H1 (cell line): ENCODE results near the gene SH3PXD2A. TPM values are rescaled to one million over a fixed set of nuclear protein-coding genes. Genes with fewer than 3 reads are reported as not detected.

Experiments
- CTCF ChIA-PET: fragments of 300-600 bp; sonication (Branson Sonifier 250); formaldehyde crosslinking; loops from one replicate; lab custom pipeline; 2021; ENCODE audit not compliant: partially characterized antibody; lab: Charles Lee
- POLR2A ChIA-PET: fragments of 300-600 bp; sonication (Branson Sonifier 250); formaldehyde crosslinking; loops from one replicate; lab custom pipeline; 2021; ENCODE audit warnings: inconsistent platforms; ENCODE audit not compliant: partially characterized antibody; lab: Charles Lee
- DNase-seq, 2 experiments: peaks; one replicate each; pipeline versions ENCODE4 v3.0.0 to v3.0.0-alpha.2; 2010 to 2022; ENCODE audit warnings: low spot score in 2 of 2, low read depth in 1 of 2, mixed read lengths in 1 of 2
- FAIRE-seq: peaks from 2 replicates; lab custom pipeline; 2011; peaks lifted over from hg19 to GRCh38; lab: Jason Lieb, UNC
- H2AFZ ChIP-seq: 2 replicates; pipeline ENCODE4 v1.8.1; 2012; ENCODE audit warnings: low read length, inconsistent platforms
- H2AK5ac ChIP-seq: 2 replicates; pipeline ENCODE4 v1.6.1; 2013; ENCODE audit warnings: low read depth, low read length
- H2BK120ac ChIP-seq: replicated peaks from 2 replicates; pipeline ENCODE3; 2013; ENCODE audit warnings: low read depth, low read length, inconsistent platforms
- H2BK12ac ChIP-seq: 2 replicates; pipeline ENCODE4 v1.6.1; 2013; ENCODE audit warnings: low read depth, low read length
- H2BK15ac ChIP-seq: 2 replicates; pipeline ENCODE4 v1.6.1; 2013; ENCODE audit warnings: low read length
- H2BK20ac ChIP-seq: 2 replicates; pipeline ENCODE4 v1.6.1; 2013; ENCODE audit warnings: low read length
- H2BK5ac ChIP-seq: 2 replicates; pipeline ENCODE4 v1.6.1; 2013; ENCODE audit warnings: low read depth, low read length
- H3K14ac ChIP-seq: 2 replicates; pipeline ENCODE4 v1.6.1; 2013; ENCODE audit warnings: inconsistent platforms; ENCODE audit not compliant: insufficient read length
- H3K18ac ChIP-seq: 2 replicates; pipeline ENCODE4 v1.6.1; 2013; ENCODE audit warnings: low read length; ENCODE audit errors: extremely low read depth
- H3K23ac ChIP-seq: 2 replicates; pipeline ENCODE4 v1.6.1; 2013; ENCODE audit warnings: inconsistent platforms; ENCODE audit not compliant: insufficient read length
- H3K23me2 ChIP-seq: 2 replicates; pipeline ENCODE4 v1.6.1; 2013; ENCODE audit warnings: low read depth, low read length
- H3K27ac ChIP-seq: 2 replicates; pipeline ENCODE4 v1.6.1; 2011; ENCODE audit warnings: low read depth, low read length, inconsistent platforms
- H3K27me3 ChIP-seq, 4 experiments: replicated peaks in 1 of 4; 1 replicate in 1 of 4; 2 replicates in 3 of 4; pipeline versions ENCODE4 v1.6.1 to v1.8.1; 2011 to 2013; ENCODE audit warnings: low read length in 3 of 4, mild to moderate bottlenecking in 3 of 4, inconsistent platforms in 2 of 4, mixed read lengths in 2 of 4, moderate library complexity in 1 of 4; ENCODE audit not compliant: control insufficient read depth in 3 of 4, insufficient read depth in 3 of 4; ENCODE audit errors: extremely low read depth in 1 of 4
- H3K36me3 ChIP-seq, 4 experiments: 2 replicates each; pipeline versions ENCODE4 v1.6.1 to v1.8.1; 2011 to 2013; ENCODE audit warnings: mild to moderate bottlenecking in 4 of 4, low read length in 3 of 4, moderate library complexity in 2 of 4, control low read depth in 1 of 4, inconsistent platforms in 1 of 4; ENCODE audit not compliant: insufficient read depth in 4 of 4, control insufficient read depth in 2 of 4
- H3K4ac ChIP-seq: replicated peaks from 2 replicates; pipeline ENCODE3; 2013; ENCODE audit warnings: low read length, low read depth, mixed read lengths, inconsistent platforms; ENCODE audit not compliant: insufficient read length
- H3K4me1 ChIP-seq, 4 experiments: replicated peaks in 1 of 4; 1 replicate in 1 of 4; 2 replicates in 3 of 4; pipeline versions ENCODE4 v1.6.1 to v1.8.1; 2011 to 2013; ENCODE audit warnings: low read length in 3 of 4, inconsistent platforms in 2 of 4, mixed read lengths in 1 of 4; ENCODE audit not compliant: insufficient read depth in 4 of 4, control insufficient read depth in 3 of 4
- H3K4me2 ChIP-seq, 2 experiments: 2 replicates each; pipeline versions ENCODE4 v1.6.1 to v1.8.1; 2011 to 2013; ENCODE audit warnings: low read depth in 2 of 2, low read length in 2 of 2, control low read depth in 1 of 2, inconsistent platforms in 1 of 2, mild to moderate bottlenecking in 1 of 2; ENCODE audit not compliant: insufficient read depth in 1 of 2
- H3K4me3 ChIP-seq, 4 experiments: fragments of 200-600, 300-600 bp in 1 of 4; sonication (generic), shearing (Covaris generic), sonication (Bioruptor Twin) in 1 of 4; 2 replicates each; pipeline versions ENCODE4 v1.5.1 to v1.8.1; 2011 to 2016; ENCODE audit warnings: low read length in 4 of 4, low read depth in 3 of 4, control low read depth in 2 of 4, inconsistent platforms in 2 of 4, mild to moderate bottlenecking in 2 of 4, mixed read lengths in 1 of 4, moderate library complexity in 1 of 4; ENCODE audit not compliant: insufficient read depth in 2 of 4; ENCODE audit errors: extremely low read depth in 1 of 4
- H3K56ac ChIP-seq: replicated peaks from 2 replicates; pipeline ENCODE3; 2013; ENCODE audit warnings: low read depth, mild to moderate bottlenecking, mixed read lengths, low read length, inconsistent platforms; ENCODE audit not compliant: insufficient read length
- H3K79me1 ChIP-seq: 2 replicates; pipeline ENCODE4 v1.6.1; 2013; ENCODE audit warnings: low read depth, low read length, control low read depth
- H3K79me2 ChIP-seq, 2 experiments: 2 replicates each; pipeline versions ENCODE4 v1.6.1 to v1.8.1; 2012 to 2013; ENCODE audit warnings: low read length in 2 of 2, mild to moderate bottlenecking in 2 of 2, inconsistent platforms in 1 of 2; ENCODE audit not compliant: insufficient read depth in 2 of 2, control insufficient read depth in 1 of 2
- H3K9ac ChIP-seq, 4 experiments: replicated peaks in 1 of 4; 1 replicate in 1 of 4; 2 replicates in 3 of 4; pipeline versions ENCODE4 v1.6.1 to v1.8.1; 2011 to 2013; ENCODE audit warnings: low read depth in 3 of 4, low read length in 3 of 4, control low read depth in 2 of 4, mild to moderate bottlenecking in 2 of 4, moderate library complexity in 2 of 4, inconsistent platforms in 1 of 4; ENCODE audit errors: extremely low read depth in 1 of 4
- H3K9me3 ChIP-seq, 2 experiments: 2 replicates each; pipeline versions ENCODE4 v1.6.1 to v1.8.1; 2012 to 2013; ENCODE audit warnings: mild to moderate bottlenecking in 2 of 2, moderate library complexity in 2 of 2, control low read depth in 1 of 2, inconsistent platforms in 1 of 2, low read depth in 1 of 2, low read length in 1 of 2, mixed read lengths in 1 of 2; ENCODE audit not compliant: insufficient read depth in 2 of 2
- H4K20me1 ChIP-seq, 2 experiments: replicated peaks in 1 of 2; 2 replicates each; pipeline versions ENCODE3 to v1.8.1; 2011 to 2013; ENCODE audit warnings: inconsistent platforms in 2 of 2, low read length in 2 of 2, mild to moderate bottlenecking in 1 of 2; ENCODE audit not compliant: insufficient read depth in 2 of 2, control insufficient read depth in 1 of 2
- H4K5ac ChIP-seq: 2 replicates; pipeline ENCODE4 v1.6.1; 2013; ENCODE audit warnings: low read length, low read depth, mixed read lengths, inconsistent platforms; ENCODE audit not compliant: insufficient read length
- H4K8ac ChIP-seq: 2 replicates; pipeline ENCODE4 v1.8.0; 2013; ENCODE audit warnings: mild to moderate bottlenecking, moderate library complexity, low read length, inconsistent platforms; ENCODE audit not compliant: insufficient read depth; ENCODE audit errors: extremely low read depth
- H4K91ac ChIP-seq: replicated peaks from 2 replicates; pipeline ENCODE3; 2013; ENCODE audit warnings: low read length, mixed read lengths, inconsistent platforms; ENCODE audit not compliant: insufficient read length
- ASH2L ChIP-seq: fragments of 200-600, 300-600 bp; sonication (generic); IDR thresholded peaks from one replicate; pipeline ENCODE4 v1.7.1; 2017; ENCODE audit warnings: low read length
- CHD1 ChIP-seq: IDR thresholded peaks from 2 replicates; pipeline ENCODE4 v1.6.1; 2012; ENCODE audit warnings: low read depth, low read length, improper control_type of control experiment
- EP300 ChIP-seq, 2 experiments: IDR thresholded peaks; 1 replicate in 1 of 2; 2 replicates in 1 of 2; pipeline ENCODE4 v1.6.1; 2011 to 2012; ENCODE audit warnings: low read depth in 2 of 2, low read length in 2 of 2, mild to moderate bottlenecking in 2 of 2, borderline replicate concordance in 1 of 2, inconsistent platforms in 1 of 2, moderate library complexity in 1 of 2
- HDAC2 ChIP-seq, 2 experiments: fragments of 300-600 bp in 1 of 2; sonication (generic) in 1 of 2; IDR thresholded peaks; 2 replicates each; pipeline ENCODE4 v1.6.1; 2011 to 2012; ENCODE audit warnings: low read depth in 2 of 2, low read length in 2 of 2, mild to moderate bottlenecking in 2 of 2, moderate library complexity in 2 of 2, borderline replicate concordance in 1 of 2, inconsistent platforms in 1 of 2
- KDM5A ChIP-seq: fragments of 200-600 bp; IDR thresholded peaks from 2 replicates; pipeline ENCODE4 v1.7.1; 2012; ENCODE audit warnings: mild to moderate bottlenecking, low read length, inconsistent platforms, mixed read lengths
- PHF8 ChIP-seq: fragments of 200-600 bp; sonication (generic); conservative IDR thresholded peaks from 2 replicates; pipeline ENCODE4 v1.7.1; 2012; ENCODE audit warnings: low read depth, mild to moderate bottlenecking, inconsistent platforms, low read length, moderate library complexity
- POLR2AphosphoS5 ChIP-seq: IDR thresholded peaks from 2 replicates; pipeline ENCODE4 v1.6.1; 2011; ENCODE audit warnings: low read depth, low read length
- SAP30 ChIP-seq: fragments of 300-600 bp; sonication (generic); IDR thresholded peaks from 2 replicates; pipeline ENCODE4 v1.7.1; 2012; ENCODE audit warnings: low read length, moderate library complexity, mild to moderate bottlenecking, inconsistent platforms; ENCODE audit not compliant: insufficient read depth, insufficient replicate concordance
- SIRT6 ChIP-seq: IDR thresholded peaks from one replicate; pipeline ENCODE4 v1.7.1; 2012; ENCODE audit warnings: low read length, inconsistent platforms
- WGBS, 2 experiments: shearing (Covaris generic) in 1 of 2; methylation state at CpG; one replicate each; pipeline versions ENCODE4 v1.1.6 to v1.1.7; 2013 to 2015; ENCODE audit warnings: low lambda C conversion rate in 2 of 2, mixed read lengths in 2 of 2, inconsistent platforms in 1 of 2, low coverage in 1 of 2, missing lambda C conversion rate in 1 of 2; ENCODE audit not compliant: insufficient replicate concordance in 2 of 2, insufficient coverage in 1 of 2, insufficient read length in 1 of 2; ENCODE audit errors: extremely low coverage in 1 of 2, missing lambda C conversion rate in 1 of 2; 5-methylcytosine and 5-hydroxymethylcytosine counted together
- polyA plus RNA-seq, 7 experiments: library from polyadenylated mRNA; depleted of rRNA in 3 of 7; stranded (reverse) in 5 of 7; unstranded in 2 of 7; fragments of >200 nt in 5 of 7; fragments of 200-250 nt in 2 of 7; gene quantifications; 1 replicate in 5 of 7; 2 replicates in 1 of 7; 4 replicates in 1 of 7; pipeline versions ENCODE4 v1.2.1 to v1.2.3, GENCODE V29; 2011 to 2013; ENCODE audit warnings: missing spikeins in 2 of 7, mixed read lengths in 2 of 7
- total RNA-seq: library from RNA; stranded (reverse); fragmentation: NEBNext Ultra II Directional; extraction: Animal tissue kit (Norgen Biotek cat#: 25700); gene quantifications from 2 replicates; pipeline ENCODE4 v1.2.1, GENCODE V29; 2021

The SH3PXD2A gene
- total and polyA plus RNA-seq, 2 of the 8 experiments (the other 6 are each of a cell fraction or from before 2014, with no cell fraction given) = 5.4 to 16.3 TPM

DNA sequence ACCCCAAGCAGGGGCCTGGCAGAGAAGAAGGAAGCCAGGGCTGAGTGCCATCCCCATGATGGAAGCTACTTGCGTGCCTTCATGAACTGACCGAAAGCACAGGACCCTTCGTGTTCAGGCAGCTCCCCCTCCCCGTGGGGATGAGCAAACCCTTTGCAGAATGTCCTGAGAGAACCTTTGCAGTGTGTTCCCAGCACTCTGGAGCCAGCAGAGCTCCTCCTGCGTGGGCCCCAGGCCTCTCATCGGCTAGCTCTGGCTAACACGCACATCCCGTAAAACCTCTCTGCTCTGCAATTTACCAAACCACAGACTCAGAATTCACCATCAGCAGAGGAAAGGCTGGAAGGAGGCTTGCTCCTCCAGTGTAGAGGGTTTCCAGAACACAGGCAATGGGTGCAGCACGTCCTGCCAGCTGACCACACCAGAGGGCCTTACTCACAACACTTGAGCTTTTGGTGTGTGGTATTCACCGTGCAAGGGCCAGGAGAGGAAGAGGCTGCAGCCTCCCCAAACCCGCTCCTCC, 3.1 kb downstream of the SH3PXD2A start:
- H2BK20ac ChIP-seq = no peak overlapping the region
- no peak overlapping the region for H3K9ac ChIP-seq
- H3K36me3 ChIP-seq = no peaks in the 10 kb centered on the region
- 89% methylated on average over 11 of the region's 11 CpGs; no CpG with 5 or more reads in 1 of the 2 experiments for WGBS, 2 experiments
- H4K8ac ChIP-seq = no peak overlapping the region
- H3K18ac ChIP-seq = no peak overlapping the region
- H3K79me1 ChIP-seq = no peaks in the 10 kb centered on the region
- H3K27ac ChIP-seq = no peak overlapping the region
- no peak overlapping the region for H2BK120ac ChIP-seq
- no peaks in the 10 kb centered on the region for H4K20me1 ChIP-seq
- no peak overlapping the region for H3K4me3 ChIP-seq
- no peak overlapping the region for H2AK5ac ChIP-seq
- peaks cover 5 to 12% (median 7%) of the 10 kb centered on the region in 4 experiments for H3K4me1 ChIP-seq
- H4K5ac ChIP-seq = no peak overlapping the region
- no peak overlapping the region for H3K23ac ChIP-seq
- peaks cover 15% of the 10 kb centered on the region for H3K23me2 ChIP-seq
- peaks cover 4 to 38% (median 31%) of the 10 kb centered on the region in 4 experiments; a peak in 6 of 7 replicates for H3K27me3 ChIP-seq
- H3K4me2 ChIP-seq = no peak overlapping the region
- DNase-seq = no peak
- H3K56ac ChIP-seq = no peak overlapping the region
- TF ChIP-seq ASH2L (no peak), SIRT6 (no peak), PHF8 (no peak), KDM5A (no peak), HDAC2 (IDR thresholded peaks at IDR 0.05; ENCODE audit: borderline replicate concordance in 1 of 2, low read depth in 2 of 2, low read length in 2 of 2) (no peak), SAP30 (no peak), CHD1 (no peak), POLR2AphosphoS5 (no peak), EP300 (IDR thresholded peaks at IDR 0.05; ENCODE audit: borderline replicate concordance in 1 of 2, low read depth in 2 of 2, low read length in 2 of 2) (no peak)
- FAIRE-seq = no peak
- H3K14ac ChIP-seq = no peak overlapping the region
- no peak overlapping the region for H3K4ac ChIP-seq
- no peak overlapping the region for H4K91ac ChIP-seq
- H2BK5ac ChIP-seq = no peak overlapping the region
- CTCF ChIA-PET = interaction anchor here (0.7 to 9.8 kb wide), 23 partner anchors 10 to 206 kb away, joined by 3 to 199 read pairs (median 4); no protein-coding TSS in a partner anchor
- no peaks in the 10 kb centered on the region for H3K9me3 ChIP-seq
- no peaks in the 10 kb centered on the region for H3K79me2 ChIP-seq
- no peak overlapping the region for H2BK15ac ChIP-seq
- H2AFZ ChIP-seq = no peak overlapping the region
- no peak overlapping the region; the same call in 1 of the 2 replicates for H2BK12ac ChIP-seq
- POLR2A ChIA-PET = interaction anchor here (1.0 to 1.3 kb wide), 4 partner anchors 15 to 152 kb away, joined by 3 to 4 read pairs (median 3); no protein-coding TSS in a partner anchor
